B cell (primary cell): ENCODE results near the gene RRP15. TPM values are rescaled to one million over a fixed set of nuclear protein-coding genes. Genes with fewer than 3 reads are reported as not detected.
"Not testable (repeated sequence)": the region's sequence is repeated elsewhere in the genome, so short reads cannot be mapped to it uniquely, and the experiment has no call there.

Experiments
- ATAC-seq: fragments of 200-7000 bp; cut with Tn5 transposase; one replicate; pipeline ENCODE4 v1.10.0; 2021; ENCODE audit warnings: low read depth, mild to moderate bottlenecking, moderate number of reproducible peaks, moderate library complexity
- CTCF ChIA-PET: fragments of 350-600 bp; sonication (Branson Sonifier 250); formaldehyde crosslinking; loops from one replicate; lab custom pipeline; 2021; ENCODE audit warnings: antibody characterized with exemption, inconsistent platforms; lab: Charles Lee
- POLR2A ChIA-PET: fragments of 350-600 bp; sonication (Branson Sonifier 250); formaldehyde crosslinking; loops from one replicate; lab custom pipeline; 2021; ENCODE audit warnings: antibody characterized with exemption; lab: Charles Lee
- DNase-seq: peaks from one replicate; pipeline ENCODE4 v3.0.0; 2013
- H2AFZ ChIP-seq: 2 replicates; pipeline ENCODE4 v1.6.1; 2012; ENCODE audit warnings: mild to moderate bottlenecking, low read depth, low read length; ENCODE audit not compliant: insufficient read depth, poor library complexity, severe bottlenecking
- H3K27ac ChIP-seq, 2 donors: 1 replicate in 1 of 2; 2 replicates in 1 of 2; pipeline ENCODE4 v1.5.1; 2012 to 2013; ENCODE audit warnings: low read length in 2 of 2, mild to moderate bottlenecking in 2 of 2, moderate library complexity in 1 of 2
- H3K27me3 ChIP-seq, 4 experiments: fragments of 200-600 bp in 1 of 4; sonication (generic) in 1 of 4; replicated peaks in 1 of 4; 1 replicate in 2 of 4; 2 replicates in 2 of 4; pipeline versions ENCODE4 v1.6.1 to v1.7.0; 2013 to 2016; ENCODE audit warnings: low read length in 3 of 4, mild to moderate bottlenecking in 2 of 4, mixed read lengths in 1 of 4, moderate library complexity in 1 of 4; ENCODE audit not compliant: insufficient read depth in 4 of 4, control insufficient read depth in 3 of 4; ENCODE audit errors: control extremely low read depth in 1 of 4
- H3K36me3 ChIP-seq, 2 experiments: replicated peaks in 1 of 2; 1 replicate in 1 of 2; 2 replicates in 1 of 2; pipeline versions ENCODE4 v1.6.1 to v1.7.1; 2013; ENCODE audit warnings: low read length in 1 of 2; ENCODE audit not compliant: insufficient read depth in 2 of 2, control insufficient read depth in 1 of 2; ENCODE audit errors: control extremely low read depth in 1 of 2, extremely low read depth in 1 of 2
- H3K4me1 ChIP-seq, 2 donors: fragments of 200-600 bp in 1 of 2; sonication (generic) in 1 of 2; 1 replicate in 1 of 2; 2 replicates in 1 of 2; pipeline versions ENCODE4 v1.5.1 to v1.6.1; 2013 to 2017; ENCODE audit warnings: low read length in 2 of 2; ENCODE audit not compliant: control insufficient read depth in 2 of 2, insufficient read depth in 2 of 2
- H3K4me2 ChIP-seq: replicated peaks from 2 replicates; pipeline ENCODE3; 2012; ENCODE audit warnings: mild to moderate bottlenecking, low read depth, low read length; ENCODE audit not compliant: poor library complexity, severe bottlenecking
- H3K4me3 ChIP-seq, 5 experiments: fragments of 200-600 bp in 1 of 5; sonication (generic) in 1 of 5; 1 replicate in 3 of 5; 2 replicates in 2 of 5; pipeline versions ENCODE4 v1.5.1 to v1.7.0; 2011 to 2016; ENCODE audit warnings: low read length in 4 of 5, mild to moderate bottlenecking in 4 of 5, low read depth in 2 of 5, control low read depth in 1 of 5, moderate library complexity in 1 of 5; ENCODE audit not compliant: insufficient read depth in 1 of 5; ENCODE audit errors: control extremely low read depth in 1 of 5, extremely low read depth in 1 of 5
- H3K79me2 ChIP-seq: fragments of 200-600 bp; sonication (generic); one replicate; pipeline ENCODE4 v1.6.0; 2016; ENCODE audit warnings: low read length; ENCODE audit not compliant: control insufficient read depth, insufficient read depth
- H3K9ac ChIP-seq: fragments of 200-600 bp; sonication (generic); 2 replicates; pipeline ENCODE4 v1.6.1; 2017; ENCODE audit warnings: mild to moderate bottlenecking, low read length, moderate library complexity
- H3K9me3 ChIP-seq, 3 donors: one replicate each; pipeline versions ENCODE4 v1.6.1 to v1.7.1; 2013; ENCODE audit warnings: low read length in 2 of 3; ENCODE audit not compliant: control insufficient read depth in 2 of 3, insufficient read depth in 1 of 3; ENCODE audit errors: control extremely low read depth in 1 of 3
- H4K20me1 ChIP-seq: 2 replicates; pipeline ENCODE4 v1.6.0; 2012; ENCODE audit warnings: mild to moderate bottlenecking, low read length; ENCODE audit not compliant: insufficient read depth, control insufficient read depth, poor library complexity, severe bottlenecking
- H3K27ac Mint-ChIP-seq: one replicate; pipeline ENCODE4 v1.8.0; 2021; ENCODE audit warnings: mixed read lengths
- H3K27me3 Mint-ChIP-seq: one replicate; pipeline ENCODE4 v1.8.0; 2021; ENCODE audit warnings: mixed read lengths
- H3K4me1 Mint-ChIP-seq: one replicate; pipeline ENCODE4 v1.8.0; 2021; ENCODE audit warnings: mixed read lengths
- H3K4me3 Mint-ChIP-seq: one replicate; pipeline ENCODE4 v1.8.0; 2021; ENCODE audit warnings: mixed read lengths
- H3K9me3 Mint-ChIP-seq: one replicate; pipeline ENCODE4 v1.8.0; 2022; ENCODE audit warnings: mixed read lengths; ENCODE audit not compliant: insufficient read depth
- EZH2 ChIP-seq: IDR thresholded peaks from 2 replicates; pipeline ENCODE4 v1.6.1; 2012; ENCODE audit warnings: borderline replicate concordance, low read depth, mild to moderate bottlenecking, moderate library complexity, low read length; ENCODE audit not compliant: insufficient read depth, poor library complexity, severe bottlenecking
- WGBS: methylation state at CpG from one replicate; pipeline ENCODE4 v1.1.5; 2013; ENCODE audit warnings: missing lambda C conversion rate; ENCODE audit not compliant: insufficient coverage; 5-methylcytosine and 5-hydroxymethylcytosine counted together
- intact Hi-C: fragments of 100-400 bp; cut with micrococcal nuclease; formaldehyde crosslinking; loops from one replicate; pipeline ENCODE4 v1.10.0; 2022
- polyA plus RNA-seq: library from polyadenylated mRNA; depleted of rRNA; stranded (reverse); fragments of >200 nt; gene quantifications from 2 replicates; pipeline ENCODE4 v1.2.3, GENCODE V29; 2012
- total RNA-seq, 2 donors: library from RNA; stranded (reverse); fragments of 120-200 nt in 1 of 2; gene quantifications; 1 replicate in 1 of 2; 2 replicates in 1 of 2; pipeline versions ENCODE4 v1.2.3 to v1.2.4, GENCODE V29; 2013 to 2022
- TF ChIP-seq, protein P1 (sequence below): fragments of 200-600 bp; IDR thresholded peaks from one replicate; pipeline ENCODE4 v1.8.0; 2022; ENCODE audit warnings: antibody characterized with exemption, mild to moderate bottlenecking

RRP15 gene
- total and polyA plus RNA-seq, 2 donors (not counting 1 experiment from before 2014, with no cell fraction given), result 1.3 to 20.2 TPM

DNA sequence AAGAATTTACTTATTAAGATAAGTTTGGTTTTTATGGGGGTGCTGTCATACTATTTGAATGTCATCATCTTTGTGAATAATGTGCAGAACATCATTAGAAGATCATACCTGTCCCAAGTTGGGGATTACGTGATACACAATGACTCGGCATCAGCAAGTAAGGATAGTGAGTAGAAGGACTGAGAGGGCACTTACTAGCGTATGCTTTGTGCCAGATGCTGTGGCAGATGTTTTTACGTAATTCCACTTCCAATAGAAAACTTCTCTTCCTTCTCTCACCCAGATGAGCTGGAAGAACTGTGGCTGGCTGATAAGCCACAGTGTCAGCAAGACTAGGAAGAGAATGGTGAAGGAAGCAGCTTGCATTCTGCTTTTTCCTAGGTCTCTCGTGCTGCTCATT, 32.0 kb downstream of the RRP15 start:
- H3K4me3 Mint-ChIP-seq, result no peak overlapping the region
- Histone ChIP-seq H3K9me3 (no peaks in the 10 kb centered on the region), H3K79me2 (no peaks in the 10 kb centered on the region), H3K4me3 (no peak overlapping the region), H3K27ac (no peak overlapping the region), H2AFZ (no peak overlapping the region), H3K36me3 (peaks cover 2% of the 10 kb centered on the region in 2 experiments), H4K20me1 (no peaks in the 10 kb centered on the region), H3K4me2 (no peak overlapping the region), H3K9ac (no peak overlapping the region), H3K4me1 (no peaks in the 10 kb centered on the region), H3K27me3 (no peaks in the 10 kb centered on the region)
- no peak for ATAC-seq
- WGBS, result no CpG with 5 or more reads among the region's 5 CpGs
- ChIA-PET CTCF (interaction anchor here (1.1 kb wide), 1 partner anchor 57 kb away, joined by 3 read pairs; no protein-coding TSS in a partner anchor), POLR2A (no interaction called here)
- no peaks in the 10 kb centered on the region for H3K4me1 Mint-ChIP-seq
- no peaks in the 10 kb centered on the region for H3K27me3 Mint-ChIP-seq
- H3K9me3 Mint-ChIP-seq, result no peaks in the 10 kb centered on the region
- no peak overlapping the region for H3K27ac Mint-ChIP-seq
- no peak for DNase-seq
- intact Hi-C loops, result no loop called here
- TF ChIP-seq EZH2, result no peak
- TF ChIP-seq, protein P1, sequence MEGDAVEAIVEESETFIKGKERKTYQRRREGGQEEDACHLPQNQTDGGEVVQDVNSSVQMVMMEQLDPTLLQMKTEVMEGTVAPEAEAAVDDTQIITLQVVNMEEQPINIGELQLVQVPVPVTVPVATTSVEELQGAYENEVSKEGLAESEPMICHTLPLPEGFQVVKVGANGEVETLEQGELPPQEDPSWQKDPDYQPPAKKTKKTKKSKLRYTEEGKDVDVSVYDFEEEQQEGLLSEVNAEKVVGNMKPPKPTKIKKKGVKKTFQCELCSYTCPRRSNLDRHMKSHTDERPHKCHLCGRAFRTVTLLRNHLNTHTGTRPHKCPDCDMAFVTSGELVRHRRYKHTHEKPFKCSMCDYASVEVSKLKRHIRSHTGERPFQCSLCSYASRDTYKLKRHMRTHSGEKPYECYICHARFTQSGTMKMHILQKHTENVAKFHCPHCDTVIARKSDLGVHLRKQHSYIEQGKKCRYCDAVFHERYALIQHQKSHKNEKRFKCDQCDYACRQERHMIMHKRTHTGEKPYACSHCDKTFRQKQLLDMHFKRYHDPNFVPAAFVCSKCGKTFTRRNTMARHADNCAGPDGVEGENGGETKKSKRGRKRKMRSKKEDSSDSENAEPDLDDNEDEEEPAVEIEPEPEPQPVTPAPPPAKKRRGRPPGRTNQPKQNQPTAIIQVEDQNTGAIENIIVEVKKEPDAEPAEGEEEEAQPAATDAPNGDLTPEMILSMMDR, result no peak

DNA sequence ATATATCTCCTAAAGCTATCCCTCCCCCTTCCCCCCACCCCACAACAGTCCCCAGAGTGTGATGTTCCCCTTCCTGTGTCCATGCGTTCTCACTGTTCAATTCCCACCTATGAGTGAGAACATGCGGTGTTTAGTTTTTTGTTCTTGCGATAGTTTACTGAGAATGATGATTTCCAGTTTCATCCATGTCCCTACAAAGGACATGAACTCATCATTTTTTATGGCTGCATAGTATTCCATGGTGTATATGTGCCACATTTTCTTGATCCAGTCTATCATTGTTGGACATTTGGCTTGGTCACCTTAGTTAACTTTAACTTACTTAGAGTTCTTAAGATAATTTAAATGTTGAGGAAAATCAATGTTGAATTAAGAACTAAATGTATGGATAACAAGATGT, 35.1 kb downstream of the RRP15 start:
- no CpG with 5 or more reads among the region's 3 CpGs for whole genome bisulfite sequencing
- H3K9me3 ChIP-seq, H3K27ac ChIP-seq, H3K4me3 Mint-ChIP-seq, intact Hi-C loops, H4K20me1 ChIP-seq, ATAC-seq, POLR2A ChIA-PET, H3K4me2 ChIP-seq, H3K4me1 Mint-ChIP-seq, H2AFZ ChIP-seq, H3K27me3 ChIP-seq, H3K27ac Mint-ChIP-seq, H3K27me3 Mint-ChIP-seq, H3K9me3 Mint-ChIP-seq, H3K4me1 ChIP-seq, H3K79me2 ChIP-seq, H3K9ac ChIP-seq, H3K4me3 ChIP-seq, CTCF ChIA-PET, DNase-seq: not testable (repeated sequence)
- peaks cover 2 to 19% of the 10 kb centered on the region in 2 experiments for H3K36me3 ChIP-seq
